HEK293T (cell line): ENCODE results near the gene USP34.
A peak's percentile ranks its signal among the peaks of the same experiment; 100 is the strongest.
"Not testable (repeated sequence)": the region's sequence is repeated elsewhere in the genome, so short reads cannot be mapped to it uniquely, and the experiment has no call there.

Experiments used
- CTCF ChIA-PET: fragments of 350-600 bp; formaldehyde crosslinking; extraction: SDS; loops from one replicate; lab custom pipeline; 2021; ENCODE audit warnings: antibody characterized with exemption, inconsistent platforms; lab: Yijun Ruan, JAX
- POLR2A ChIA-PET: fragments of 350-600 bp; formaldehyde crosslinking; extraction: SDS; loops from one replicate; lab custom pipeline; 2020; ENCODE audit warnings: antibody characterized with exemption, inconsistent platforms; lab: Yijun Ruan, JAX
- DNase-seq: peaks from one replicate; pipeline ENCODE4 v3.0.0; 2012; ENCODE audit warnings: mixed read lengths; ENCODE audit errors: extremely low spot score
- ARNT ChIP-seq: fragments of 450-650 bp; IDR thresholded peaks from 2 replicates; pipeline ENCODE4 v1.6.1; 2017; ENCODE audit warnings: mild to moderate bottlenecking
- BHLHE40 ChIP-seq: fragments of 450-650 bp; IDR thresholded peaks from 2 replicates; pipeline ENCODE4 v1.6.1; 2016; ENCODE audit warnings: mild to moderate bottlenecking, moderate library complexity, borderline replicate concordance
- CTBP1 ChIP-seq: fragments of 450-650 bp; IDR thresholded peaks from 2 replicates; pipeline ENCODE4 v1.6.1; 2016; ENCODE audit warnings: borderline replicate concordance
- ELF4 ChIP-seq: fragments of 450-650 bp; IDR thresholded peaks from 2 replicates; pipeline ENCODE4 v1.6.1; 2017; ENCODE audit warnings: antibody characterized with exemption
- FOXA1 ChIP-seq: fragments of 450-650 bp; IDR thresholded peaks from 2 replicates; pipeline ENCODE4 v1.6.1; 2016; ENCODE audit warnings: mild to moderate bottlenecking
- FOXK2 ChIP-seq: fragments of 450-650 bp; IDR thresholded peaks from 2 replicates; pipeline ENCODE4 v1.6.1; 2016; ENCODE audit warnings: mild to moderate bottlenecking
- FOXM1 ChIP-seq: fragments of 450-650 bp; IDR thresholded peaks from 2 replicates; pipeline ENCODE4 v1.6.1; 2017; ENCODE audit warnings: mild to moderate bottlenecking, borderline replicate concordance
- HDGF ChIP-seq: fragments of 450-650 bp; IDR thresholded peaks from 2 replicates; pipeline ENCODE4 v1.6.1; 2017; ENCODE audit warnings: antibody characterized with exemption, borderline replicate concordance
- L3MBTL2 ChIP-seq: fragments of 450-650 bp; conservative IDR thresholded peaks from 2 replicates; pipeline ENCODE4 v1.6.1; 2016; ENCODE audit warnings: mild to moderate bottlenecking
- LEF1 ChIP-seq: fragments of 450-650 bp; IDR thresholded peaks from 2 replicates; pipeline ENCODE4 v1.6.1; 2017; ENCODE audit warnings: mild to moderate bottlenecking, borderline replicate concordance
- NFRKB ChIP-seq: fragments of 450-650 bp; IDR thresholded peaks from 2 replicates; pipeline ENCODE4 v1.6.1; 2016; ENCODE audit warnings: mild to moderate bottlenecking, moderate library complexity
- SP1 ChIP-seq: fragments of 450-650 bp; IDR thresholded peaks from 2 replicates; pipeline ENCODE4 v1.6.1; 2017
- SUZ12 ChIP-seq: fragments of 450-650 bp; IDR thresholded peaks from 2 replicates; pipeline ENCODE4 v1.6.1; 2016; ENCODE audit warnings: mild to moderate bottlenecking
- TARDBP ChIP-seq: fragments of 450-650 bp; IDR thresholded peaks from 2 replicates; pipeline ENCODE4 v1.6.1; 2016
- ZNF384 ChIP-seq: fragments of 450-650 bp; IDR thresholded peaks from 2 replicates; pipeline ENCODE4 v1.6.1; 2016
- TF ChIP-seq, protein P1 (sequence below): fragments of 450-650 bp; IDR thresholded peaks from 2 replicates; pipeline ENCODE4 v1.6.1; 2016

USP34 gene

DNA sequence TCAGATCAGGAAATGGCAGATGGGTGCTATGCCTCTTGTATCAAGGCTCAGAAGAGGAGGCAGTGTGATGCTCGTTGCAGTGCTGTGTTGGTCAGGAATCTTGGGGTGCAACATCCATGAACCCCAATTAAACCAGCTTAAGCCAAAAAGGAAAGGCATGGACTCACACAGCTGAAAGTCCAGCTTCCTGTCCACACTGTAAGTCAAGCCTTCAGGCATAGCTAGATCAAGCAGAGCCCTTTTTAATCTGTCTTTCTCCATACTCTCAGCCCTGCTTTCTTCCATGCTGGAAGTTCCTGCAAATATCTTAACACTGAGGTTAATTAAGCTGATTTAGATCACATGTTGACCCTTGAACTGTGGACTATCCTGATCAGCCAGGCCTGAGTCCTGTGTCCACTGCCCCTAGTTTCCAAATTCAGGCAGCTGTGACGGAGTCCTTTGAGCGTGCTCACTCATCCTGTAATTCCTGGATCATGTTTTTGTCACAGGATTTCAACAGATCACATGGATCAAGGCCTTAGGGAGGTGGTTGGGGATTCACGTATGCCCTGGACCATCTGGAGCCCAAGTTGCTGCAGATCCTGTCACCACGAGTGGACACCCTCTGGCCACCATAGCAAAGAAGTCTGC is 313.4 kb downstream of the USP34 start:
- ChIA-PET POLR2A (no interaction called here), CTCF (no interaction called here)
- no peak for DNase-seq
- TF ChIP-seq BHLHE40, result no peak
- TF ChIP-seq SP1, result no peak
- TF ChIP-seq NFRKB, result no peak
- no peak for TF ChIP-seq FOXK2
- no peak for TF ChIP-seq CTBP1
- TF ChIP-seq L3MBTL2, result no peak
- TF ChIP-seq ELF4, result no peak
- no peak for TF ChIP-seq TARDBP
- no peak for TF ChIP-seq FOXM1
- TF ChIP-seq SUZ12, result no peak
- no peak for TF ChIP-seq LEF1
- TF ChIP-seq, protein P1, sequence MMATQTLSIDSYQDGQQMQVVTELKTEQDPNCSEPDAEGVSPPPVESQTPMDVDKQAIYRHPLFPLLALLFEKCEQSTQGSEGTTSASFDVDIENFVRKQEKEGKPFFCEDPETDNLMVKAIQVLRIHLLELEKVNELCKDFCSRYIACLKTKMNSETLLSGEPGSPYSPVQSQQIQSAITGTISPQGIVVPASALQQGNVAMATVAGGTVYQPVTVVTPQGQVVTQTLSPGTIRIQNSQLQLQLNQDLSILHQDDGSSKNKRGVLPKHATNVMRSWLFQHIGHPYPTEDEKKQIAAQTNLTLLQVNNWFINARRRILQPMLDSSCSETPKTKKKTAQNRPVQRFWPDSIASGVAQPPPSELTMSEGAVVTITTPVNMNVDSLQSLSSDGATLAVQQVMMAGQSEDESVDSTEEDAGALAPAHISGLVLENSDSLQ, result no peak
- TF ChIP-seq FOXA1, result no peak
- no peak for TF ChIP-seq ARNT
- TF ChIP-seq ZNF384, result no peak
- no peak for TF ChIP-seq HDGF

GRCh38 chr2:61151436-61151835 is 319.5 kb downstream of the USP34 start:
- DNase-seq, result no peak
- TF ChIP-seq ZNF384, result no peak
- TF ChIP-seq ARNT, result no peak
- TF ChIP-seq ELF4, result no peak
- ChIA-PET POLR2A (interaction anchor here (0.6 kb wide), 1 partner anchor 26 kb away, joined by 3 read pairs; no protein-coding TSS in a partner anchor), CTCF (no interaction called here)

DNA sequence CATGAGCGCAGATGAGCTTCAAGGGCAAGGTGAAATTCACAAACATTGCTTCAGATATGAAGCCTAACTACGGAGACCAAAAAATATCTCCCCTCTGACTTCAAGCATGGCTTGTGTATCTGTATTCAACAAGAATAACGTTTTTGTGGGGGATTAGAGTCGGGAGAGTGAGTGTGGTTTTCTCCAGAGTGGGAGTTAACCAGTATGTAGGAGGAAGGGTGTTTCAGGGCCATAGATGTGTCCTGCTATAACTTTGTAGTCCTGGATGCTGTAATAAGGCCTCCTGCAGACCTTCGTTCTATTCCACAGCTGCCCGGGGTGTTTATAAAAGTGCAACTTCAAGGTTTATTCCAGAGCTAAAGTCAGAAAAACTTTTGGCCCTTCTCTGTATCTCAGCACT is 321.8 kb downstream of the USP34 start:
- DNase-seq, result no peak
- ChIA-PET POLR2A (no interaction called here), CTCF (interaction anchor here (0.9 kb wide), 1 partner anchor 8 kb away, joined by 3 read pairs; no protein-coding TSS in a partner anchor)
- no peak for TF ChIP-seq SP1
- TF ChIP-seq FOXK2, result no peak
- no peak for TF ChIP-seq ARNT
- no peak for TF ChIP-seq ZNF384
- no peak for TF ChIP-seq LEF1
- TF ChIP-seq CTBP1, result no peak
- TF ChIP-seq SUZ12, result no peak
- no peak for TF ChIP-seq FOXM1
- TF ChIP-seq BHLHE40, result no peak
- no peak for TF ChIP-seq HDGF
- TF ChIP-seq, protein P1, result no peak
- TF ChIP-seq TARDBP, result no peak
- no peak for TF ChIP-seq FOXA1

DNA sequence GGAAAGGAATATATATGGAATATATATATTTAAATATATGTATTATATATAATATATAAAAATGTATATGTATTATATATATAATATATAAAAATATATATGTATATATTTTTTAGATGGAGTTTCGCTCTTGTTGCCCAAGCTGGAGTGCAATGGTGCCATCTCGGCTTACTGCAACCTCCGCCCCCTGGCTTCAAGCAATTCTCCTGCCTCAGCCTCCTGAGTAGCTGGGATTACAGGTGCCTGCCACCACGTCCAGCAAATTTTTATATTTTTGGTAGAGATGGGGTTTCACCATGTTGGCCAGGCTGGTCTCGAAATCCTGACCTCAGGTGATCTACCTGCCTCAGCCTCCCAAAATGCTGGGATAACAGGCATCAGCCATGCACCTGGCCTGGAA is 322.8 kb downstream of the USP34 start:
- POLR2A ChIA-PET, DNase-seq, CTCF ChIA-PET: not testable (repeated sequence)

DNA sequence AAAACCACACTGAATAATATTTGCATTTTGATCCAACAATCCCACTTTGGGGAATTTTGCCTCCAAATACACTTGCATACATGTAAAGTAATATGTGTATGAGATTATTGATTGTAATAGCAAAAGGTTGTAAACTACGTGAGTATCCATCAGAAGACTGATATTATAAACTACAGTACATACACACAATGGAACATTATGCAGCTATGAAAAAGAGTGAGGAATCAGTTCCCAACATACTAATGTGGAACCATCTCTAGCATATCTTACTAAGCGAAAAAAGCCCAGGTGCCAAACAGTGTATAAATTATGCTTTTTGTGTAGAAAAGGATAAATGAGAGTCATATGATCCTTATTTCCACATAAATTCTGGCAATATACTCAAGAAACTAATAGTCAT is 324.9 kb downstream of the USP34 start:
- CTCF ChIA-PET, result no interaction called here
- POLR2A ChIA-PET, result no interaction called here
- TF ChIP-seq CTBP1 (no peak), SUZ12 (no peak), FOXA1 (no peak), NFRKB (no peak), FOXM1 (no peak), TARDBP (no peak), L3MBTL2 (no peak), BHLHE40 (no peak), ARNT (no peak)
- TF ChIP-seq, protein P1, result no peak
- DNase-seq, result no peak

DNA sequence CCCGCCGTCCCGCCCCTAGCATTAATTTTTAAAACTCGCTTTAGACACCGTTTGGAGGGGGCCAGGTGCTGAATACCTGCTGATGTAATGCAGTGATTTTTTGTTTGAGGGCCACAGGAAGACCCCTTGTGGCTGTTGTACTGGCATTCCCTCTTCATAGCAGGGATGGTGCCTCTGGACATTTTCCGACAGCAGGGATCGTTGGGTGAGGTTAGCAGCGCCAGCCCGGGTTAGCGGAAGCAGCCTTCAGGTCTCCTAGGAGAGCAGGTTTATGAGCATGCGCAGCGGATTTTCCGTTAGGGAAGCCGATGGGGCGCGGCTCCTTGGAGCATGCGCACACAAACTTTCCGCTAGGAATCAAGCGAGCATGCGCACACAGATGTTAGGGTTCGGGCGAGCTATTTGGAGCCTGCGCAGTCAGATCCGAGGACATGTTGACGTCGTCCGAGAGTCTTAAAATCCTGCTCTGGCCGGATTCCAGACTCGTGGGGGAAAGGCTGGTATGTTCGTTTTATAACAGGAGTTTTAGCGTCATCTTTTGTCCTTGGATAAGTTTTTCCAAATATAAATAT is 326.1 kb downstream of the USP34 start:
- ChIA-PET CTCF (no interaction called here), POLR2A (interaction anchor here (0.5 to 1.3 kb wide), 8 partner anchors 9 to 752 kb away, joined by 3 to 11 read pairs (median 4); no protein-coding TSS in a partner anchor)
- DNase-seq, result peak; percentile 90
- TF ChIP-seq FOXM1 (no peak), L3MBTL2 (peak; percentile 70), ELF4 (0 out of 2 replicates have a peak, but pooled peaks have one; percentile 10)

DNA sequence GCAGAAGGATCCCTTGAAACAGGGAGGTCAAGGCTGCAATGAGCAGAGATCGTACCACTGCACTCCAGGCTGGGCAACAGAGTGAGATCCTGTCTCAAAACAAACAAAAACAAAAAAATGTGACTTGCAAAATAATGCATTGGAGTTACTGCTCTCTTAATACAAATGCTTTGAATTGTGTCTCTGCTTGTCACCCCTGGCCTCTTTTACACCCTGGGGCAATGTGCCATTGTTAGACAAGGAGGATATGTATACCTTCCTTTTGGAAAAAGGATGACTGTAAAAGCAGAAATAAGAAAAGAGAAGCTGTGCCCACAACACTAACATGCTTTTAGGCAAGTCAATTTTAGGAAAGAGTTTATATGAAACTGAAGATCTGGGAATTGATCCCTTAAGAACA is 329.7 kb downstream of the USP34 start:
- CTCF ChIA-PET, result interaction anchor here (0.8 kb wide), 1 partner anchor 8 kb away, joined by 3 read pairs; no protein-coding TSS in a partner anchor
- no peak for TF ChIP-seq CTBP1
- no peak for TF ChIP-seq FOXM1
- TF ChIP-seq ARNT, result no peak
- TF ChIP-seq, protein P1, result no peak
- no peak for TF ChIP-seq FOXA1
- no peak for TF ChIP-seq TARDBP
- no peak for TF ChIP-seq ELF4
- TF ChIP-seq L3MBTL2, result no peak
- no peak for TF ChIP-seq HDGF
- TF ChIP-seq SUZ12, result no peak
- TF ChIP-seq SP1, result no peak
- TF ChIP-seq FOXK2, result no peak
- no peak for TF ChIP-seq BHLHE40
- TF ChIP-seq NFRKB, result no peak
- no peak for TF ChIP-seq LEF1
- POLR2A ChIA-PET, result no interaction called here
- no peak for DNase-seq
